HL-60 (cell line): ENCODE data around the gene ARHGAP26.

Source experiments
- DNase-seq, 2 experiments: peaks; one replicate each; pipeline ENCODE4 v3.0.0-alpha.2; 2010 to 2020; ENCODE audit warnings: low read depth in 1 of 2, low spot score in 1 of 2
- H3K27ac ChIP-seq: fragments of 250-450 bp; sonication (Bioruptor Pico); replicated peaks from 2 replicates; pipeline ENCODE4 v1.5.1; 2020; ENCODE audit warnings: mild to moderate bottlenecking, moderate library complexity
- H3K27me3 ChIP-seq: fragments of 250-450 bp; sonication (Bioruptor Pico); 2 replicates; pipeline ENCODE4 v1.5.1; 2021; ENCODE audit warnings: mild to moderate bottlenecking, moderate library complexity; ENCODE audit not compliant: insufficient read depth, poor library complexity, severe bottlenecking
- H3K4me3 ChIP-seq: replicated peaks from 2 replicates; pipeline ENCODE4 v1.5.1; 2011; ENCODE audit warnings: mild to moderate bottlenecking, control low read depth, low read length; ENCODE audit not compliant: insufficient read depth
- CTCF ChIP-seq: IDR thresholded peaks from one replicate; pipeline ENCODE4 v1.5.1; 2011; ENCODE audit warnings: low read length, control low read depth, inconsistent platforms; ENCODE audit not compliant: insufficient read depth
- GABPA ChIP-seq: IDR thresholded peaks from 2 replicates; pipeline ENCODE4 v1.6.1; 2012; ENCODE audit warnings: low read depth
- POLR2AphosphoS5 ChIP-seq: IDR thresholded peaks from 2 replicates; pipeline ENCODE4 v1.6.1; 2012; ENCODE audit warnings: low read depth
- REST ChIP-seq: IDR thresholded peaks from 2 replicates; pipeline ENCODE4 v1.6.1; 2012; ENCODE audit warnings: low read depth; ENCODE audit not compliant: insufficient replicate concordance
- SPI1 ChIP-seq: IDR thresholded peaks from 2 replicates; pipeline ENCODE4 v1.6.1; 2012; ENCODE audit warnings: low read depth, mild to moderate bottlenecking, borderline replicate concordance

ARHGAP26 gene

GRCh38 chr5:143258559-143259253 lies 488.5 kb downstream of the ARHGAP26 start:
- no peaks in the 10 kb centered on the region for H3K27me3 ChIP-seq
- no peak for TF ChIP-seq SPI1
- H3K27ac ChIP-seq = no peak overlapping the region
- H3K4me3 ChIP-seq = no peak overlapping the region
- no peak for DNase-seq

GRCh38 chr5:143259254-143259605 lies 489.1 kb downstream of the ARHGAP26 start:
- H3K27me3 ChIP-seq = no peaks in the 10 kb centered on the region
- no peak overlapping the region for H3K4me3 ChIP-seq
- no peak overlapping the region for H3K27ac ChIP-seq
- no peak for DNase-seq
- no peak for TF ChIP-seq REST
- TF ChIP-seq CTCF = no peak
- no peak for TF ChIP-seq GABPA
- no peak for TF ChIP-seq POLR2AphosphoS5
- TF ChIP-seq SPI1 = no peak

GRCh38 chr5:143261748-143262392 lies 491.7 kb downstream of the ARHGAP26 start:
- peak in 1 of 2 experiments; percentile 18 for DNase-seq
- TF ChIP-seq POLR2AphosphoS5 (no peak), CTCF (no peak), REST (no peak), GABPA (no peak), SPI1 (no peak)
- Histone ChIP-seq H3K27ac (no peak overlapping the region), H3K4me3 (no peak overlapping the region), H3K27me3 (no peaks in the 10 kb centered on the region)

- TF ChIP-seq SPI1 (no peak), REST (no peak), POLR2AphosphoS5 (no peak), CTCF (no peak), GABPA (no peak)
- Histone ChIP-seq H3K27ac (no peak overlapping the region), H3K27me3 (no peaks in the 10 kb centered on the region), H3K4me3 (no peak overlapping the region)
- DNase-seq = no peak
Measured at GRCh38 chr5:143262393-143263174, 492.4 kb downstream of the ARHGAP26 start.
